Transverse colon (tissue), 4 donors: ENCODE measurements around the gene APOL1. TPM values are rescaled to one million over a fixed set of nuclear protein-coding genes. Genes with fewer than 3 reads are reported as not detected.

Experiments
- DNase-seq: peaks from one replicate; pipeline ENCODE4 v3.0.0-alpha.2; 2019
- H3K27ac ChIP-seq, 4 donors: fragments of 200-600 bp; sonication (generic); 2 replicates each; pipeline ENCODE4 v1.5.1; 2016 to 2018; ENCODE audit warnings: inconsistent platforms in 4 of 4
- H3K27me3 ChIP-seq: fragments of 200-600 bp; sonication (generic); 2 replicates; pipeline ENCODE4 v1.5.1; 2017; ENCODE audit warnings: inconsistent platforms
- H3K36me3 ChIP-seq, 4 donors: fragments of 200-600 bp; sonication (generic); 2 replicates each; pipeline ENCODE4 v1.5.1; 2017 to 2019; ENCODE audit warnings: inconsistent platforms in 4 of 4
- H3K4me1 ChIP-seq, 4 donors: fragments of 200-600 bp; sonication (generic); 2 replicates each; pipeline ENCODE4 v1.5.1; 2017 to 2020; ENCODE audit warnings: inconsistent platforms in 4 of 4
- H3K4me3 ChIP-seq, 4 donors: fragments of 200-600 bp; sonication (generic); 1 replicate in 1 of 4; 2 replicates in 3 of 4; pipeline versions ENCODE4 v1.5.1 to v1.6.1; 2017 to 2019; ENCODE audit warnings: inconsistent platforms in 4 of 4
- H3K9me3 ChIP-seq, 2 donors: fragments of 200-600 bp; sonication (generic); 2 replicates each; pipeline ENCODE4 v1.5.1; 2017 to 2019; ENCODE audit warnings: inconsistent platforms in 2 of 2
- CTCF ChIP-seq, 5 experiments: fragments of 200-600 bp in 3 of 5; fragments of 450-650 bp in 2 of 5; sonication (generic) in 3 of 5; IDR thresholded peaks; 1 replicate in 2 of 5; 2 replicates in 3 of 5; pipeline ENCODE4 v1.5.1; 2016 to 2017; ENCODE audit warnings: antibody characterized with exemption in 5 of 5, inconsistent platforms in 3 of 5, mild to moderate bottlenecking in 2 of 5, moderate library complexity in 1 of 5
- EP300 ChIP-seq: sonication (generic); formaldehyde crosslinking; IDR thresholded peaks from one replicate; pipeline ENCODE4 v1.6.1; 2017; ENCODE audit warnings: antibody characterized with exemption, low read depth
- POLR2A ChIP-seq: fragments of 450-650 bp; IDR thresholded peaks from one replicate; pipeline ENCODE4 v1.6.1; 2016; ENCODE audit warnings: antibody characterized with exemption, mild to moderate bottlenecking, moderate library complexity
- POLR2AphosphoS5 ChIP-seq, 3 donors: sonication (generic); formaldehyde crosslinking; IDR thresholded peaks; one replicate each; pipeline ENCODE4 v1.6.1; 2016; ENCODE audit warnings: antibody characterized with exemption in 3 of 3
- WGBS, 2 donors: methylation state at CpG; one replicate each; pipeline ENCODE4 v1.1.5; 2018; ENCODE audit warnings: low coverage in 1 of 2; 5-methylcytosine and 5-hydroxymethylcytosine counted together
- in situ Hi-C, 4 donors: fragments of 200-750 bp; cut with MboI; loops; one replicate each; pipeline versions ENCODE4 v1.15.0 to v1.15.1; 2017; ENCODE audit warnings: low sequenced_read_pairs in 3 of 4, low pct_ligation_motif_present in 1 of 4, low pct_unique_long_range_greater_than_20kb in 1 of 4
- intact Hi-C: fragments of 100-400 bp; cut with DNase I; formaldehyde crosslinking; loops from one replicate; pipeline ENCODE4 v1.15.1; 2023; ENCODE audit warnings: low total_unique reads
- total RNA-seq, 4 donors: library from RNA; depleted of rRNA; stranded (reverse); fragments of >200 nt; gene quantifications; one replicate each; pipeline ENCODE4 v1.1.0, GENCODE V29; 2016

Gene APOL1
- total RNA-seq, 4 donors from 2014 or later: 2.2 to 19.5 (median 14.7) TPM

- intact Hi-C loops (no loop called here), in situ Hi-C loops (no loop called here)
- H3K9me3 ChIP-seq: no peaks in the 10 kb centered on the region
- DNase-seq: no peak
- TF ChIP-seq EP300 (no peak), POLR2A (no peak), POLR2AphosphoS5 (IDR thresholded peaks at IDR 0.05) (no peak)
- WGBS, 2 donors: 90 to 94% methylated on average over 8 to 29 of the region's 29 CpGs
- peaks cover 0 to 85% (median 54%) of the 10 kb centered on the region in 4 donors for H3K36me3 ChIP-seq
- peak overlapping the region in 2 of 4 donors; percentile 28 to 34 for H3K27ac ChIP-seq
- no peak overlapping the region for H3K4me3 ChIP-seq
- H3K27me3 ChIP-seq: no peaks in the 10 kb centered on the region
- H3K4me1 ChIP-seq: no peaks in the 10 kb centered on the region
These were observed 39.2 kb downstream of the APOL1 start for GRCh38 chr22:36291831-36292740.

GRCh38 chr22:36292823-36293530, 40.0 kb downstream of the APOL1 start:
- Histone ChIP-seq H3K27ac (peak overlapping the region in 1 of 4 donors; percentile 28), H3K9me3 (no peaks in the 10 kb centered on the region), H3K36me3 (peaks cover 0 to 85% (median 54%) of the 10 kb centered on the region in 4 donors), H3K4me1 (no peaks in the 10 kb centered on the region), H3K27me3 (no peaks in the 10 kb centered on the region), H3K4me3 (no peak overlapping the region)
- intact Hi-C loops (no loop called here), in situ Hi-C loops (no loop called here)
- no peak for DNase-seq
- no peak for TF ChIP-seq POLR2A
- no peak for TF ChIP-seq CTCF (IDR thresholded peaks at IDR 0.05)
- no peak for TF ChIP-seq POLR2AphosphoS5 (IDR thresholded peaks at IDR 0.05)
- TF ChIP-seq EP300: no peak
- 86 to 100% methylated on average over 1 to 17 of the region's 17 CpGs for WGBS, 2 donors

GRCh38 chr22:36293606-36294292, 40.8 kb downstream of the APOL1 start:
- intact Hi-C loops: no loop called here
- no peaks in the 10 kb centered on the region for H3K4me1 ChIP-seq
- in situ Hi-C loops: no loop called here
- DNase-seq: no peak
- H3K36me3 ChIP-seq: peaks cover 0 to 85% (median 55%) of the 10 kb centered on the region in 4 donors
- H3K9me3 ChIP-seq: no peaks in the 10 kb centered on the region
- no peaks in the 10 kb centered on the region for H3K27me3 ChIP-seq
- WGBS, 2 donors: 90% methylated on average over 26 of the region's 26 CpGs; no CpG with 5 or more reads in 1 of the 2 donors
- TF ChIP-seq EP300 (no peak), POLR2A (no peak), POLR2AphosphoS5 (IDR thresholded peaks at IDR 0.05) (no peak), CTCF (IDR thresholded peaks at IDR 0.05) (no peak)
- no peak overlapping the region for H3K4me3 ChIP-seq
- H3K27ac ChIP-seq: no peak overlapping the region

DNA sequence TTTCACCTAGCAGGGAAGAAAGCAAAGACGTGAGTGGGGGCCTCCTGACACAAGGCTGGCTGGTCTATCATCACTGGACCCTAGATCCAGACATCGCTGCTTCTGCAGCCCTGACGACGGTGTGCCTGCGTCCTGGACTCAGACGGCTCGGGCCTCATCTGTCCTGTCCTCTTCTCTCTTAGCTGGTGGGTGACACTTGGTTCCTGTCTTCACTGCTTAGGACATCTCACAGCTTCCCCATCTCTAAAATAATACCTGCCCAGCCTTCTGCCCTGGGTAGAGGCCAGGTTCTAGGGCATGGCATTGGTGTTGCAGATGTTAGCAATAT, 41.3 kb downstream of the APOL1 start:
- Histone ChIP-seq H3K9me3 (no peaks in the 10 kb centered on the region), H3K27me3 (no peaks in the 10 kb centered on the region), H3K27ac (no peak overlapping the region), H3K36me3 (peaks cover 0 to 85% (median 57%) of the 10 kb centered on the region in 4 donors), H3K4me3 (no peak overlapping the region), H3K4me1 (no peaks in the 10 kb centered on the region)
- 94% methylated on average over 7 of the region's 7 CpGs; no CpG with 5 or more reads in 1 of the 2 donors for WGBS, 2 donors
- in situ Hi-C loops: no loop called here
- DNase-seq: no peak
- intact Hi-C loops: no loop called here
- TF ChIP-seq EP300 (no peak), POLR2A (no peak), POLR2AphosphoS5 (IDR thresholded peaks at IDR 0.05) (no peak), CTCF (IDR thresholded peaks at IDR 0.05) (no peak)
